ENCODE data around the gene ITIH1.
A peak's percentile ranks its signal among the peaks of the same experiment; 100 is the strongest.
"Not testable (repeated sequence)": the region's sequence is repeated elsewhere in the genome, so short reads cannot be mapped to it uniquely, and the experiment has no call there.

Gene ITIH1, protein sequence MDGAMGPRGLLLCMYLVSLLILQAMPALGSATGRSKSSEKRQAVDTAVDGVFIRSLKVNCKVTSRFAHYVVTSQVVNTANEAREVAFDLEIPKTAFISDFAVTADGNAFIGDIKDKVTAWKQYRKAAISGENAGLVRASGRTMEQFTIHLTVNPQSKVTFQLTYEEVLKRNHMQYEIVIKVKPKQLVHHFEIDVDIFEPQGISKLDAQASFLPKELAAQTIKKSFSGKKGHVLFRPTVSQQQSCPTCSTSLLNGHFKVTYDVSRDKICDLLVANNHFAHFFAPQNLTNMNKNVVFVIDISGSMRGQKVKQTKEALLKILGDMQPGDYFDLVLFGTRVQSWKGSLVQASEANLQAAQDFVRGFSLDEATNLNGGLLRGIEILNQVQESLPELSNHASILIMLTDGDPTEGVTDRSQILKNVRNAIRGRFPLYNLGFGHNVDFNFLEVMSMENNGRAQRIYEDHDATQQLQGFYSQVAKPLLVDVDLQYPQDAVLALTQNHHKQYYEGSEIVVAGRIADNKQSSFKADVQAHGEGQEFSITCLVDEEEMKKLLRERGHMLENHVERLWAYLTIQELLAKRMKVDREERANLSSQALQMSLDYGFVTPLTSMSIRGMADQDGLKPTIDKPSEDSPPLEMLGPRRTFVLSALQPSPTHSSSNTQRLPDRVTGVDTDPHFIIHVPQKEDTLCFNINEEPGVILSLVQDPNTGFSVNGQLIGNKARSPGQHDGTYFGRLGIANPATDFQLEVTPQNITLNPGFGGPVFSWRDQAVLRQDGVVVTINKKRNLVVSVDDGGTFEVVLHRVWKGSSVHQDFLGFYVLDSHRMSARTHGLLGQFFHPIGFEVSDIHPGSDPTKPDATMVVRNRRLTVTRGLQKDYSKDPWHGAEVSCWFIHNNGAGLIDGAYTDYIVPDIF

DNA sequence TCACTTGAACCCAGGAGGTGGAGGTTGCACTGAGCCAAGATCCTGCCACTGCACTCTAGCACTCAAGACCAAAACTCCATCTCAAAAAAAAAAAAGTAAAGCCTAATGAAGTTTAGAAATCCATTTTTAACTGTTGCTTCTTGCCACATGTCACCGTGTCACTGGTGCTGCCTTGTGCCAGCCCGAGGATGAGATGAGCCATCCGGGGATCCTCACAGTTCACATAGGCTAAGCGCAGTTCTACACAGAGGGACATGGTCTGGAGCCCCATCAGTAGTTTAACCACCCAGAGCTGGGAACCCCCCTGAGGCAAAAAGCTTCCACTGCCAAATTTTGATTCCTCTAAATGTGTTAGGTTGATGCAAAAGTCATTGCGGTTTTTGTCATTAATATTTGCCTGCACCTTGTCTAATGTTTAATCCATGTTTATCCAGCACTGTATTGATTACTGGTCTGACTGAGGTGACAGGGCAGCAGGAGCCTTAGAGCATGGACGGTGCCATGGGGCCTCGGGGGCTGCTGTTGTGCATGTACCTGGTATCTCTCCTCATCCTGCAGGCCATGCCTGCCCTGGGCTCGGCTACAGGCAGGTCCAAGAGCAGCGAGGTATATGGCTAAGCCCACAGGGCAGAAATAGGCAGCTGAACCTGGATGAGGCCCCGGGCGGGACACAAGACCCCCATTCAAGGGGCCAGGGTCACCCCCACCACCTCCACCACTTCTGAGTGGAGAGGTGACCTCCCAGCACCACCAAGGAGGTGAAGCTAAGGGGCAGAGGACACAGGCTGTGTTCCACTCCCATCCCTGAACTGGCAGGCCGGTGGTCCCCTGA is at the start of gene ITIH1:
Gene ITIH1, plus strand, starts transcription at position 473 of the 832 bp plus-strand sequence. Its CDS starts 17 bp downstream, at position 490.
- no peak for DNase-seq

DNA sequence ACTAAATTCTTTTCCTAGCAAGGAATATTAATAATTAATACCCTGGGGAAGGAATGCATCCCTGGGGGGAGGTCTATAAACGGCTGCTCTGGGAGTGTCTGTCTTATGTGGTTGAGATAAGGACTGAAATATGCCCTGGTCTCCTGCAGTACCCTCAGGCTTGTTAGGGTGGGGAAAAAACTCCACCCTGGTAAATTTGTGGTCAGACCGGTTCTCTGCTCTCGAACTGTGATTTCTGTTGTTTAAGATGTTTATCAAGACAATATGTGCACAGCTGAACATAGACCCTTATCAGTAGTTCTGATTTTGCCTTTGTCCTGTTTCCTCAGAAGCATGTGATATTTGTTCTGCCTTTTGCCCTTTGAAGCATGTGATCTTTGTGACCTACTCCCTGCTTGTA is 48.6 kb upstream of the ITIH1 start:
- DNase-seq = not testable (repeated sequence)

DNA sequence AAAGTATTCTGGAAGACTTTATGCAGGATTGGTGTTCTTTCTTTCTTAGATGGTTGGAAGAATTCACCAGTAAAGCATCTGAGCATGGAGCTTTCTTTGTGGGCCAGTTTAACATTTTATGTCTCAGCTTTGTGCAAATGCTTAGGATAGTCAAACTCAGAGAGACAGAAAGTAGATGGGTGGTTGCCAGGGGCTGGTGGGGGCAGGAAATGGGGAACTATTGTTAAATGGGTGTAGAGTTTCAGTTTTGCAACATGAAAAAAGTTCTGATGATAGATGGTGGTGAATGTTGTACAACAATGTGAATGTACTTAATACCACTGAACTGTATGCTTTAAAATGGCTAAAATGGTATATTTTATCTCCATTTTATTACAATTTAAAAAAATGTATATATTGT is 46.7 kb upstream of the ITIH1 start:
- DNase-seq = no peak

DNA sequence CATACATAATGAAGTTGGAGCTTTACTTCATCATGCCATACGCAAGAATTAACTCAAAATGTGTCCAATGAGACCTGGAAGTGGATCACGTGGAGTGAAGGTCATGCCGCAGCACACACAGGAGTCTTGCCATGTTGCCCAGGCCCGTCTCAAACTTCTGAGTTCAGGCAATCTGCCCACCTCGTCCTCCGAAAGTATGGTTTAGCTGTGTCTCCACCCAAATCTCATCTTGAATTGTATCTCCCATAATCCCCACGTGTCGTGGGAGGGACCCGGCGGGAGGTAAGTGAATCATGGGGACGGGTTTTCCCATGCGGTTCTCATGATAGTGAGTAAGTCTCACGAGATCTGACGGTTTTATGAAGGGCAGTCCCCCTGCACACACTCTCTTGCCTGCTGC is 45.8 kb upstream of the ITIH1 start:
- no peak for DNase-seq

DNA sequence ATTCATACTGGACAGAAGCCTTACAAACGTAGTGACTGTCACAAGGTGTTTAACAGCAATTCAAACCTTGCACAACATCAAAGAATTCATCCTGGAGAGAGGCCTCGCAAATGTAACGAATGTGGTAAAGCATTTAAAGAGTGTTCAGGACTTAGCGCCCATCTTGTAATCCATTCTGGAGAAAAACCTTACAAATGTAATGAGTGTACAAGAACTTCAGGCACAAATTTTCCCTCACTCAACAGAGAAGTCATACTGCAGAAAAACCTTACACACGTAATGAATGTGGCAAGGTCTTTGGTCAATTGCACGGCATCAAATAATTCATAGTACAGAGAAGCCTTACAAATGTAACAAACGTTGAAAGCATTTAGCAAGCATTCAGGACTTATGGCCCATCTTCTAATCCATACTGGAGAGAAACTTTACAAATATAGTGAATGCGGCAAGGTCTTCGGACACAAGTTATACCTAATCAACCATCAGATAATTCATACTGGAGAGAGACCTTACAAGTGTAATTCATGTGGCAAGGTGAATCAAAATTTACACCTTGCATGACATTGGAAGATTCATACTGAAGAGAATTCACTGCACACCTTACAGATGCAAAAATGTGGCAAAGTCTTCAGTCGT is 44.0 kb upstream of the ITIH1 start:
- no peak for DNase-seq

DNA sequence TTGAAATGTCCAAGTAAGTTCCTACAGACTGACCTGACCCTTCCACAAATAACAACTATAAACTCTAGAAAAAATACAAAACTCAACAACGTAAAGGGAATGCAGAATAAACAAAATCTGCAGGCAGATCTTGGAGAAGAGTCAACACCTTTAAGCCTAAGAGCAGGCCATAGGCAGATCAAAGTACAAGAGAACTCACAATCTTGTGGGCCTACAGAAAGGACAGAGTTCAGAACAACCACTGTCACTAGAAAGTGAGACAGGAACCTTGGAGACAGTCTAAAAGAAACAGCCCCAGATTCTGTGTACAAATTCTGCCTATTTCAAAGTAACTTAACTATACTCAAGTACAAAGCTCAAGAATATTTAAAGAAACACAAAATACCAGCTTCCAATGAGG is 37.7 kb upstream of the ITIH1 start:
- no peak for DNase-seq

DNA sequence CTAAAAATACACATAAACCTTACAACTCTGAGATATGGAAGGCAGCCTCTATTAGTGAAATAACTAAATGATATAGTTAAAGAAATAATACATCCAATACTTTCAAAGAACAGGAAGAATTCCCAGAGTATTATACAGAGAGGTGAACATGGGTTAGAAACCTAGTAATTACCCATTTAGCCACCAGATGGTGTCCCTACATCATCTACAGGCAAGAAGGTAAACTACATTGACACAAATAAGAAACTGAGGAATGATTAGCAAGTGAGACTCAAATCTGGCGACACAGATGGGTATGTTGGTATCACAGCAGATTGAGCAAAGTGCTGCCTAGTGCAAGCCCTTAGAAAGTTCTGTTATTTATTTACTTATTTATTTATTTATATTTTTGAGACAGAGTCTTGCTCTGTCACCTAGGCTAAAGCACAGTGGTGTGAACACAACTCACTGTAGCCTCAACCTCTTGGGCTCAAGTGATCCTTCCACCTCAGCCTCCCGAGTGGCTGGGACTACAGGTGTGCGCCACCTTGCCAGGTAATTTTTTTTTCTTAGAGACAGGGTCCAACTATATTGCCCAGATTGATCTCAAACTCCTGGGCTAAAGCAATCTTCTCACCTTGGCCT is 34.9 kb upstream of the ITIH1 start:
- no peak for DNase-seq

DNA sequence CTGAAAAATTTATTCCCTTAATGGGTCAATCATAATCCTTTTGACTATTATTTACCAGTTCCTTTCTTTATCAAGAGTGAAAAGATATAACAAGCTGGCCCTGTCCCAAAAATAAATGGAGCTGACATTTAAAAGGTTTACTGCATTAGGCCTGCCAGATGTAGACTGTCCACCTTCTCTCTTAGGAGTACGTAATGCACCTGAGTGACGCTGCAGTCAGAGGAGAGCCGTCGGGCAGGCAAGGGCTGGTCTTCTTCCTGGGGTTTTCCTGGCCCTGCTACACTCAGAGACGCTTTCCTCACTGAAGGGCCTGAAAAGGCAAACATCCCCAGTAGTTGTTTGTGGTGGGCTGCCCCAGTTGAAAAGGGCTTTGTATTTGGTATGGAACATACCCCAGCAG is 34.2 kb upstream of the ITIH1 start:
- DNase-seq = no peak

DNA sequence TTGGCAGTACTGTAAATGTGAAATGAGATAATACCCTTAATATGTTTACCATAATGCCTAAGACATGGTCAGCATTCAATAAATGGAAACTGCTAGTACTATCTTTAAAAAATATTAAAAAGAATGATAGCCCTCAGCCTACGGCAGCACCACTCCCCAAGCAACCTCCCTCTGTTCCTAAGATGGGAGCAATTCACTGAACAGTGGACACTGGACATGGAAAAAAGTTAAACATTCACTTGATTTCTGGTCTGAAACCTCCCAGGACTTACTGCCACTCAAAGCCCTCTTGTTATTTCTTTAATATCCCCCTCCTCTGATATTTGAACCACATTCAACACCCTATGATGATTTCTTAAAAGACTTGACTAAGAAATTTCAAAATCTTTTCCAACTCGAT is 33.7 kb upstream of the ITIH1 start:
- DNase-seq = no peak

DNA sequence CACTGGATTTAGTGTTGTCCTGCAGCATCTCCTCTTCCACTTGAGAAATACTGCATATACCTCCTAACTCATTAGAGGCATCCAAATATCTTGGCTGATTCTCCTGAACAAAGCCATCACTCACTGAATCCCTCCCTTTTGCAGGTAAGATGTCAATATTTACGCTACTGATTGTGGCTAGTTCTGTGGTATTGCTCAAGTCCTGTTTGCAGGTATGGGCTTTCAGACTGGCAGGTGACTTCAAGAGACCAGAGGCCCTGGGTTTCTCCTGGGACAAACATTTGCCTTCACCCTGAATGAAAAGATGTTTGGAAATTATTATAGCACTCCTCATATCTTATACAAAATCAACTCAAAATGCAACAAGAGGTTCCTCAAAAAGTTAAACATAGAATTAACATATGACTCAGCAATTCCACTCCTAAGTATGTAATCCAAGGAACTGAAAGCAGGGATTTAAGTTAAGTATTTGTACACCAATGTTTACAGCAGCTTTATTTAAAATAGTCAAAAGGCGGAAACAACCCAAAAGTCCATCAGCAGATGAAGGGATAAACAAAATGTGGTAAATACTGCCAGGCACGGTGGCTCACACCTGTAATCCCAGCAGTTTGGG is 25.2 kb upstream of the ITIH1 start:
- DNase-seq = no peak

DNA sequence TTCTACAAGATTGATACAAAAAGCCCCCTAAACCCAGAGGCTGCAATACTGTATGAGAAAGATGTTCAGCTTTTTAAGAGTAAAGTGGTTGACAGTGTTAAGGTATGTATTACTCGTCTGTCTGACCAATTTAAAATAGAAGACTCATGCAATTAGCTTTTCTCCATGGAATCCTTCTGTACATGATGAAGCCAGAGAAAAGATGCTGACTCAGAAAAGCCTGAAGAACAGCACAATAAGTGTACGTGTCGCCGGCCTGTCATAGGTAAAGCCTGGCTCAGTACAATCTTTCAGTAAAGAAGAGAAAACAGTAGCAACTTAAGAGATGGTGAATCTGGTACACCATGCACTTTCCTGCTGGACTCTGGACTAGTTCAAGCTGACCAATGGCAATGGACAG is 23.0 kb upstream of the ITIH1 start:
- DNase-seq = no peak

DNA sequence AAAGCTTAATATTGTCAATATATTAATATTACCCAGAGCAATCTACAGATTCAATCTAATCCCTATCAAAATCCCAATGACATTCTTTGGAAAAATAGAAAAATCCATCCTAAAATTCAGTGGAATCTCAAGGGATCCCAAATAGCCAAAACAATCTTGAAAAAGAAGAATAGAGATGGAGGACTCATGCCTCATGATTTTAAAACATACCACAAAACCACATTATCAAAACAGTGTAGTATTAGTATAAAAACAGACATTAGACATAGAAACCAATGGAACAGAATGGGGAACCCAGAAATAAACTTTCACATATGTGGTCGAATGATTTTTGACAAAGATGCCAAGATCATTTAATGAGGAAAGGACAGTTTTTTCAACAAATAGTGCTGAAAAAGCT is 21.3 kb upstream of the ITIH1 start:
- no peak for DNase-seq

DNA sequence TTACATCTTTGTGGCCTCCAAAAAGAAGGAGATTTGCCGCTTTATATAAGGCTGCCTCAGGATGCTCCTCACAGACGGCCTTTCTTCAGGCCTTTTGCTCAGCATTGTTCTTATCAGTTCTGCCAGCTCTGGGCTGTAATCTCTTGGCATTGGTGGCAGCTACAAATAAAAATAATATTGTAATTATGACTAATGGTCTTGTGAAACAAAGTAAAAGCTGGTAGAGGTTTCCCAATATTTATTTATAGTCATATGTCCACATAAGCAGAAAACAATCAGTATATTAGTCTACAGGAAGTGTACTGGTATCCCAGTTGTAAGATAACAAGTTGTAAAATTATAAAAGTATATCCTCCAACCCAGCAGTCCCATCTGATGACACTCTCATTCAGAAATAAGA is 13.9 kb upstream of the ITIH1 start:
- no peak for DNase-seq

DNA sequence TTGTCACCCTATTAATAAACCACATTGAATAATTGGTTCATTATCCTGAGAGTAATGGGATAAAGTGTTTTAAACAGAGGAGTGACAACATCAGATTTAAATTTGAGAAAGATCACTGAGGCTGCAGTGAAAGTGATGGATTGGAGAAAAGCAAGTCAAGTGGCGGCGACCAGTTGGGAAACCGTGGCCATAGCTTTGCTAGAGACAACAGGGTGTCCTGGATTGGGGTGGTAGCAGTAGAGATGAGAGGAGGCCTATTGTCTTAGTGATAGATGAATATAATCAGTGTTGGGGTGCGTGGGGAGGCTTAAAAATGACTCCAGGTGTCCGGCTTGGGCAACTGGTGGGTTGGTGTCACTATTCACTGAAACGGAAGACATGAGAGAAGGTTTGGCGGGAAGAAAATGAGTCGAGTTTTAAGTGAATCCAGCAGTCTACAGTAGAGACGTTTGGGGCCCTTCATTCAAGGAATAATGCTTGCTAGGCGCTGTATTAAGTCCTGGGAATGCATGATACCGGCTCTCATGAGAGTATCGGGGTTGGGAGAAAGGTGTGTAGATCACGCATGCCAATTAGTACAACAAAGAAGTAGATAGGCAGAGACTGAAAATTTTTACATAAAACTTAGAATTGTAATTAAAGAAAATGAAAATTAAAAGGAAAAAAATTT is 7.5 kb upstream of the ITIH1 start:
- no peak for DNase-seq

DNA sequence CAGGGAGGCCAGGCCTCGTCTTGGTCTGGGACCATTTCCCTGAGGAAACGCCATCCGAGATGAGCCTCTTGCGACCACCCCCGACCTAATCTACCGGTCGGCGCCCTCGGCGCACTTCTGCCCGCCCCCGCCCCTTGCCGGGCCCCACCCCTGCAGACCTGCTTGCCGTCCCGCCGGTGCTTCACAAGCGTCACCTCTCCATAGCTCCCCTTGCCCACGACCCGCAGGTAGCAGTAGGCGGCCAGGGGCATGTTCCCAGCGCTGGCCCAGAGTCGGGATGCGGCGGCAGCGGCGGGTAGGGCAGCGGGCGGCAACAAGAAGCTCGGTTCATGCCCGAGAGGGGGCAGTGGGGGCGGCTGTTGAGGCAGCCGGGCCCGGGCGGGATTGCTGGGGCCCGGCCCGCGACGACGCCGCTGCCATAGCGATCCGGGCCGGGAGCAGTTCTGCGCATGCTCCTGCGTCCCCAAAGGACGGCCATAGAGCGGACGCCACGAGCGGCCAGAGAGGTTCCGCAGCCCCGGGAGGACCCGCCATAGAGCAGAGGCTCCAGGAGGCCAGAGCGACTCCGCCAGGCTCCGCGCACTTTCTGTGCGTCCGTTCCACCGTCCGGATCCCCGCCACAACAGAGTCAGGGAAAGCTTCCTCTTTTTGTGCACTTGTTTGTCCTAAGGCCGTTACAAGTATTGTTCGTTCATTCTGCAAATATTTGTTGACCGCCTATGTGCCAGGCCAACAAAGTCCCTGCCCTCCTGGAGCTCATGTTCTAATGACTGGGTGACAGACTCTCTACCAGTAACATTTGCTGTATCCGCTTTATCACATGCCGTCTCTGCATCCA is 6.7 kb upstream of the ITIH1 start, which contains the start of gene NEK4:
Gene NEK4, minus strand, starts transcription at position 445 of the 838 bp plus-strand sequence. Its CDS starts 194 bp downstream, at position 251.
- DNase-seq = peak; percentile 68

DNA sequence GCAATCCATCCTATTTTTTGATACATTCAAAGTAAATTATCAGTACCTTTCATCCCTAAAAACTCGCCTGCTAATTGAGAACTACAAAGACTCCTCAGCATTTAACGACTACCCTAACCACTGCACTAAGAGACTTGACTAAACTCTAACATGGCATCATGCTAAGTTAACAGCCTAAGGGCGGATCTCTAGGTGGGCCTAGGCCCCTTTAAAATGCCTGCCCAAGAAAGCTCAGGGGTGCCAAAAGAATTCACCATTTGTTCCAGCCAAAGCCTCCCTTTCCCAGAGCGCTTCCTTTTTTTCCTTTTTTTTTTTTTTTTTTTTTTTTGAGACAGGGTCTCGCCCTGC is 6.1 kb upstream of the ITIH1 start:
- DNase-seq = no peak

DNA sequence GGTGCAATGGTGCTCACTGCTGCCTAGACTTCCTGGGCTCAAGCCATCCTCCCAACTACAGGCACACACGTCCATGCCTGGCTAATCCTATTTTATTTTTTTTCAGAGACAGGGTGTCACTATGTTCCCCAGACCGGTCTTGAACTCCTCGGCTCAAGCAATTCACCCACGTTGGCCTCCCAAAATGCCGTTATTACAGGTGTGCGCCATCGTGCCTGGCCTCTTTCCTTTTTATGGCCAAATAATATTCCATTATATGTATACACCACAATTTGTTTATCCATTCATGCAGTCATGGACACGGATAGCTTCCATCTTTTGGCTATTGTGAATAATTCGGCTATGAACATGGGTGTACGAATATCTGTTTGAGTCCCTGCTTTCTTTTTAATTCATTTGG is 5.7 kb upstream of the ITIH1 start:
- DNase-seq = no peak

DNA sequence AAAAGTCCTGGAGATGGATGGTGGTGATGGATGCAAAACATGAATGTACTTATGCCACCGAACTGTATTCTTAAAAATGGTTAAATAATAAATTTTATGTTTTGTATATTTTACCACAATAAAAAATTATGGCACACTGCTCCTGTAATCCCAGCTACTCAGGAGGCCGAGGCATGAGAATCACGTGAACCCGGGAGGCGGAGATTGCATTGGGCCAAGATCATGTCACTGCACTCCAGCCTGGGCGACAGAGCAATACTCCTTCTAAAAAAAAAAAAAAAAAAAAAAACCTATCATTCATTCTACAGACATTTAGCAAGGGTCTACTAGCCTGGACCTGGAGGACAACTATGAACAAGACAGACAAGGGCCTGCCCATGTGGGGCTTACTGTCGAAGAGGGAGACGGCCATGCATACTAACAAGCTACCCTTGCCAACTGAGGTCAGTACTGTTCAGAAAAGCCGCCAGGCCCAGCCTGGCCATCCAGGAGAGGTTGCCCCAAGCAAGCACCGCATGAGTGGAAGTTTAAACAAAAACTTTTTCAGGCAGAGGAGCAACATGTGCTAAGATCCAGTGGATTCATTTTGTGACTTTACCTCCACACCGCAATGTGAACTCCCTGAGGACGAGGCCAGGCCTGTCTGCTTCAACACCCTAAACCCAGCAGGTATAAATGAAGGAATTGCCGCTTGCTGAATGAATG is 3.9 kb upstream of the ITIH1 start:
- no peak for DNase-seq

DNA sequence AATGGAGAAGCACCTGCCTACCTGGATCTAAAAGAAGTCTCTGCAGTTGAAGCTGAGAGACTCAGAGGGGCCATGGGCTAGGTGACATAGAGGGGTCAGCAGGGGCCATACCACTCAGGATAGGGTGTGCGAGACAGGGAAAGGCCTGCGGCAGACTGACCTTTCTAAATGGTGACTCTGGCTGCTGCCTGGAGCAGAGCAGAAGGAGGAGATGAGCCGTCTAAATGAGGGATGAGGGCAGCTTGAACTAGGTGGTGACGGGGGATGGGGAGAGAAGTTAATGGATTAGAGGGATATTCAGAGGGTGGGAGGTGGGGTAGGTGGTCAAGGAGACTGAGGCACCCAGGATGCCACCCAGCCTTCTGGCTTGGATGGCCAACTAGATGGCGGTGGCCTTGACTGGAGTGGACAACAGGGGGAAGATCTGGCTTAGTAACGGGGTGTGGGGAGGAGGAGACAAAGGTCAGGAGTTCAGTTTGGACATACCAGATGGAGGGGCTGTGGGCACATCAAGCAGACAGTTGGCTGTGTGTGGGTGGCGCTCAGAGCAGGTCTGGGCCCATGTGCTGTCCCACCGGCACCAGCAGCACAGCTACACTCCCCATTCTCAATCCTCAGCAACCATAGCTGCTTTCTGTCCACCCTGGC is 3.2 kb upstream of the ITIH1 start:
- DNase-seq = no peak

Measured in DMS79 (cell line).